Chondrocyte (in vitro differentiated cells): Measurements from ENCODE around the gene ARHGEF17. TPM values are rescaled to one million over a fixed set of nuclear protein-coding genes. Genes with fewer than 3 reads are reported as not detected.

Experiments used
- DNase-seq: peaks from one replicate; pipeline ENCODE4 v3.0.0; 2021; ENCODE audit warnings: mixed read lengths, low spot score
- H3K27ac Mint-ChIP-seq: one replicate; pipeline ENCODE4 v1.8.0; 2021; ENCODE audit warnings: mild to moderate bottlenecking, moderate library complexity, mixed read lengths; ENCODE audit not compliant: unreplicated experiment
- H3K27me3 Mint-ChIP-seq: 2 replicates; pipeline ENCODE4 v1.8.0; 2021; ENCODE audit warnings: low read depth, mixed read lengths
- H3K36me3 Mint-ChIP-seq: 2 replicates; pipeline ENCODE4 v1.8.0; 2021; ENCODE audit warnings: low read depth, mixed read lengths
- H3K4me1 Mint-ChIP-seq: 2 replicates; pipeline ENCODE4 v1.8.0; 2021; ENCODE audit warnings: low read depth, mild to moderate bottlenecking, mixed read lengths
- H3K4me3 Mint-ChIP-seq: one replicate; pipeline ENCODE4 v1.8.0; 2021; ENCODE audit warnings: mild to moderate bottlenecking, moderate library complexity, mixed read lengths; ENCODE audit not compliant: unreplicated experiment
- H3K9me3 Mint-ChIP-seq: 2 replicates; pipeline ENCODE4 v1.8.0; 2021; ENCODE audit warnings: low read depth, mixed read lengths
- total RNA-seq: library from RNA; stranded (reverse); gene quantifications from 3 replicates; pipeline ENCODE4 v1.2.1, GENCODE V29; 2021
- TF ChIP-seq, protein P1 (sequence below): fragments of 200-600 bp; sonication (generic); IDR thresholded peaks from 2 replicates; pipeline ENCODE4 v1.5.0; 2021; ENCODE audit warnings: antibody characterized with exemption, mild to moderate bottlenecking, moderate library complexity

Gene ARHGEF17
- total RNA-seq, 1 donor from 2014 or later: 114 TPM

DNA sequence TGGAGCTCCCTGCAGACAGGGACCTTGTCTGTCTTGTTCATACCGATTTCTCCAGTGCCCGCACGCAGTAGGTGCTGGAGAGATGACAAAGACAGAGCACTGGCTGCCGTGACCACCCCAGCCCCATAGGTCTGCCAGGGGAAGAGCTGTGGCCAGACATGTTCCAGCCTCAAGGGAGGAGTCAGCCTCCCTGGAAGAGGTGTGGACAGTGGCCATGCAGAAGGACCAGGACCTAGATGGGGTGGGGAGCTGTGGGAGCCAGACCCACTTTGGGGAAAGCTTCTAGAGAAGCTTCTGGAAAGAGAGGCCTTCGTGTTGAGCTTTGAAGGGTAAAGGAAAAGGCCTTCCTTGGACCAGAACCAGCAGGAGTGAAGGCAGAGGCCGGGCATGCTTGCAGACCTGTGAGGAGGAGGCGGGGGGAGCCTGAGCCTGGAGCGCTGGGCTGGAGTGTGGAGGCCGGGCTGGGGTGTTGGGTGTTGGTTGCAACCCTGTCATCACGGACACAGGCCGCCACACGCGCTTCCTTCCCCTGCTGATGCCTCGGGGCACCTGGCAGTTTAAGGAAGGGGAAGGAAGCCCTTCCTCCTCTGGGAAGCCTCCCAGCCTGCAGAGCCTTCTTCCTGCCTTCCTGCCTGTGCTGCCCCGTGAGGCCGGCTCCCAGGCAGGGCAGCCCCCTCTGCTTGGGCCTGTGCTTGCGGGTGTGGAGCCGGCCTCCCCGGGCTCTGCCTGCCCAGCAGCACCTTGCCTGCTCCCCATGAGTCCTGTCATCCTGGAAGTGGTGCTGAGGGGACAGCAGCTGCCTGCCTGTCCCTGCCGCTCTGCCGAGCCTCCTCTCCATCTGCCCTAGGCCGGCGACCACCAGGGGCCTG, 80.4 kb downstream of the ARHGEF17 start:
- no peak overlapping the region for H3K4me3 Mint-ChIP-seq
- H3K9me3 Mint-ChIP-seq: no peaks in the 10 kb centered on the region
- no peak for DNase-seq
- H3K27ac Mint-ChIP-seq: no peak overlapping the region
- no peaks in the 10 kb centered on the region for H3K27me3 Mint-ChIP-seq
- TF ChIP-seq, protein P1, sequence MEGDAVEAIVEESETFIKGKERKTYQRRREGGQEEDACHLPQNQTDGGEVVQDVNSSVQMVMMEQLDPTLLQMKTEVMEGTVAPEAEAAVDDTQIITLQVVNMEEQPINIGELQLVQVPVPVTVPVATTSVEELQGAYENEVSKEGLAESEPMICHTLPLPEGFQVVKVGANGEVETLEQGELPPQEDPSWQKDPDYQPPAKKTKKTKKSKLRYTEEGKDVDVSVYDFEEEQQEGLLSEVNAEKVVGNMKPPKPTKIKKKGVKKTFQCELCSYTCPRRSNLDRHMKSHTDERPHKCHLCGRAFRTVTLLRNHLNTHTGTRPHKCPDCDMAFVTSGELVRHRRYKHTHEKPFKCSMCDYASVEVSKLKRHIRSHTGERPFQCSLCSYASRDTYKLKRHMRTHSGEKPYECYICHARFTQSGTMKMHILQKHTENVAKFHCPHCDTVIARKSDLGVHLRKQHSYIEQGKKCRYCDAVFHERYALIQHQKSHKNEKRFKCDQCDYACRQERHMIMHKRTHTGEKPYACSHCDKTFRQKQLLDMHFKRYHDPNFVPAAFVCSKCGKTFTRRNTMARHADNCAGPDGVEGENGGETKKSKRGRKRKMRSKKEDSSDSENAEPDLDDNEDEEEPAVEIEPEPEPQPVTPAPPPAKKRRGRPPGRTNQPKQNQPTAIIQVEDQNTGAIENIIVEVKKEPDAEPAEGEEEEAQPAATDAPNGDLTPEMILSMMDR: no peak
- H3K36me3 Mint-ChIP-seq: no peaks in the 10 kb centered on the region
- peaks cover 43% of the 10 kb centered on the region for H3K4me1 Mint-ChIP-seq

DNA sequence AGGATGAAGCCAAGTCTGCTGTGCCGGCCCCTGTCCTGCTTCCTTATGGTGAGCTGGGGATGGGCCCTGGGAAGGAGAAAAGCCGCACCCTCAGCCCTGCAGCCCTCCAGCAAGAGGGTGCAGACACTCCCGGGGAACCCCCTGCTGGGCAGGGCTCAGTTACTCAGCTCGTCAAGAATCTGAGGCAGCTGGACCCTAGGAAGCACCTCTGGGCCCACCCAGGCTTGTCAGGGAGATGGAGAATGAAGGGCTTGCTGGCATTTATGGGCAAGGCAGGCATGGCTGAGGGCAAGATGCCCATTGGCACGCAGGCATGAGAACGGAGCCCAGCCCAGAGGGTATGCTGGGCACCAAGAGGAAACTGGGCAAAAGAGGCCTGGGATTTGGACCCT, 81.1 kb downstream of the ARHGEF17 start:
- TF ChIP-seq, protein P1: no peak
- H3K27me3 Mint-ChIP-seq: no peaks in the 10 kb centered on the region
- H3K4me1 Mint-ChIP-seq: peaks cover 38% of the 10 kb centered on the region
- no peak for DNase-seq
- no peak overlapping the region for H3K27ac Mint-ChIP-seq
- H3K36me3 Mint-ChIP-seq: no peaks in the 10 kb centered on the region
- no peak overlapping the region for H3K4me3 Mint-ChIP-seq
- H3K9me3 Mint-ChIP-seq: no peaks in the 10 kb centered on the region

DNA sequence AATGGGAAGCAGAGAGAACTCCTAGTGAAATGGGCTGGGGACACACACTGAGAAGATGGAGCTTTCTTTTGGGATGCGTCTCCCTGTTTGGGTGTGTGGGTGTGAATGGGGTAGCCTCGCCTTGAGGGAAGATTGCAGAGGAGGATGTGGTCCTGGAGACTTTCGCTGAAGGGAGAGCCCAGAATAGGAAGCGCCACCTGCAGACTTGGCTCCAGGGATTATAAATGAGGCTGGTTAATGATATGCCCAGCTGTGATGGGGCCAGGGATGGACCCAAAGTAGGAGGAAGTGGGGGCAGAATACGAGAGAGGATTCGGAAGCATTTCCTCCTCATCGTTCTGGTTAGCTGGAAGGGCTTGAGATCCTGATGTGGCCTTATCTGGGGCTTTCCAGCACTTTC, 81.8 kb downstream of the ARHGEF17 start:
- H3K4me3 Mint-ChIP-seq: no peak overlapping the region
- no peak for DNase-seq
- peaks cover 38% of the 10 kb centered on the region for H3K4me1 Mint-ChIP-seq

DNA sequence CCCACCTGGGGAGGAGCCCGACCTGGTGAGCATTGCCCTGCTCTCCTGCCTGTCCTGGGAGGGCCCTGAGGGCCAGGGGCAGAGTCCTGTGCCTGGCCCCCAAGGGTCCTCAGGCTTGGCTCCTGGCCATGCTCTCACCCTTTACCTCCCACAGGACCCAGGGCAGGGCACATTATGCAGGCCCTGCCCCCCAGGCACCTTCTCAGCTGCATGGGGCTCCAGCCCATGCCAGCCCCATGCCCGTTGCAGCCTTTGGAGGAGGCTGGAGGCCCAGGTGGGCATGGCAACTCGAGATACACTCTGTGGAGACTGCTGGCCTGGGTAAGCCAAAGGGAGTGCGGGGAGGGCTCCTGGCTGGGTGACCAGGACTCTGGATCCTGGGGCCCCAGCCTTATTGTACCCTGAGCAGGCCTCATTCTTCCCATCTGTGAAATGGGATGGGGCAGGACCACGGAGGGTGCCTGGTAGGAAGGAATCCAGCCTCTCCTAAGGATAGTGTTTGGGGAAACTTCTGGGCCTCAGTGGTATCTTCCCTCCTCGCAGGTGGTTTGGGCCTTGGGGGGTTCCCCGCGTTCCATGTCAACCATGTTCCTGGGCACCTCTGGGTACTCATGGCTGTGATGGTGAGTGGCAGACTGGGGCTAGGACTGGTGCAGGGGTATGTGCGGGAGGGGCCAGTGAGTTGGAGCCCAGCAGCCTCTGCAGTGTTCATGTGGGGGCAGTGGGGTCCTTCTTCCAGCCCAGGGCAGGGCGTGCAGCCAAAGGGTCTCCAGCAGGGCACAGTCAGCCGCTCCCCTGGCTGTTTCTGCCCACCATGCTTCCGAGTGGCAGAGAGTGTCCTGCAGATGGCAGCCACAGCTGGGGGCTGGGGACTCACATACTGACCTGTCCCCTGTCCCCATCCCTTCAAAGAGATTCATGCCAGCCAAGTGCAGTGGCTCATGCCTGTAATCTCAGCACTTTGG, 82.8 kb downstream of the ARHGEF17 start:
- no peak overlapping the region for H3K4me3 Mint-ChIP-seq
- H3K27me3 Mint-ChIP-seq: no peaks in the 10 kb centered on the region
- peaks cover 32% of the 10 kb centered on the region for H3K4me1 Mint-ChIP-seq
- no peak for DNase-seq
- TF ChIP-seq, protein P1: no peak
- H3K36me3 Mint-ChIP-seq: no peaks in the 10 kb centered on the region
- H3K9me3 Mint-ChIP-seq: no peaks in the 10 kb centered on the region
- H3K27ac Mint-ChIP-seq: no peak overlapping the region

More for the DNA sequence above, 81.8 kb downstream of the ARHGEF17 start:
- TF ChIP-seq, protein P1: no peak
- Mint-ChIP-seq H3K36me3 (no peaks in the 10 kb centered on the region), H3K27me3 (no peaks in the 10 kb centered on the region), H3K27ac (no peak overlapping the region), H3K9me3 (no peaks in the 10 kb centered on the region)

DNA sequence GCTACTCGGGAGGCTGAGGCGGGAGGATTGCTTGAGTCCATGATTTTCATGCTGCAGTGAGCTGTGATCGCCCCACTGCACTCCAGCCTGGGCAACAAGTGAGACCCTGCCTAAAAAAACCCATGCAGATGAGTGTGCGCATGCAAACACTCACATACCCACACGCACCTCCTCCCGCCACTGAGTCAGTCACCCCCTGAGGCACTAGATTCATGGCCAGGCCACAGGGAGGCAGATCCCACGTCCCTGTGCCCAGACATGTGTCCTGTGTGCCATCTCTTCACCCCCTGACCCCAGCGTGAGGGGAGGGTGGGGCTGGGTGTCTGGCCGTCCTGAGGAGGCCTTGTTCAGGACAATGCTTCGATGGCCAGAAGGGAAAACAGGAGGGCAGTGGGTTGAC, 83.6 kb downstream of the ARHGEF17 start:
- Mint-ChIP-seq H3K27ac (no peak overlapping the region), H3K27me3 (no peaks in the 10 kb centered on the region), H3K4me1 (peaks cover 26% of the 10 kb centered on the region), H3K9me3 (no peaks in the 10 kb centered on the region), H3K36me3 (no peaks in the 10 kb centered on the region), H3K4me3 (no peak overlapping the region)
- TF ChIP-seq, protein P1: no peak
- no peak for DNase-seq
